ENCODE measurements around the gene ABHD2. TPM values are rescaled to one million over a fixed set of nuclear protein-coding genes. Genes with fewer than 3 reads are reported as not detected.
"Not testable (repeated sequence)": the region's sequence is repeated elsewhere in the genome, so short reads cannot be mapped to it uniquely, and the experiment has no call there.

Gene ABHD2
- total RNA-seq, 1 donor from 2014 or later = 53.1 TPM

GRCh38 chr15:89116404-89116803 is 28.1 kb downstream of the ABHD2 start:
- no peak overlapping the region for H3K4me3 Mint-ChIP-seq (ENCODE audit: low read depth)
- peaks cover 58% of the 10 kb centered on the region for H3K4me1 Mint-ChIP-seq (ENCODE audit: low read depth)
- TF ChIP-seq, protein P1, sequence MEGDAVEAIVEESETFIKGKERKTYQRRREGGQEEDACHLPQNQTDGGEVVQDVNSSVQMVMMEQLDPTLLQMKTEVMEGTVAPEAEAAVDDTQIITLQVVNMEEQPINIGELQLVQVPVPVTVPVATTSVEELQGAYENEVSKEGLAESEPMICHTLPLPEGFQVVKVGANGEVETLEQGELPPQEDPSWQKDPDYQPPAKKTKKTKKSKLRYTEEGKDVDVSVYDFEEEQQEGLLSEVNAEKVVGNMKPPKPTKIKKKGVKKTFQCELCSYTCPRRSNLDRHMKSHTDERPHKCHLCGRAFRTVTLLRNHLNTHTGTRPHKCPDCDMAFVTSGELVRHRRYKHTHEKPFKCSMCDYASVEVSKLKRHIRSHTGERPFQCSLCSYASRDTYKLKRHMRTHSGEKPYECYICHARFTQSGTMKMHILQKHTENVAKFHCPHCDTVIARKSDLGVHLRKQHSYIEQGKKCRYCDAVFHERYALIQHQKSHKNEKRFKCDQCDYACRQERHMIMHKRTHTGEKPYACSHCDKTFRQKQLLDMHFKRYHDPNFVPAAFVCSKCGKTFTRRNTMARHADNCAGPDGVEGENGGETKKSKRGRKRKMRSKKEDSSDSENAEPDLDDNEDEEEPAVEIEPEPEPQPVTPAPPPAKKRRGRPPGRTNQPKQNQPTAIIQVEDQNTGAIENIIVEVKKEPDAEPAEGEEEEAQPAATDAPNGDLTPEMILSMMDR (IDR thresholded peaks at IDR 0.05; ENCODE audit: unreplicated experiment) = no peak
- H3K27ac Mint-ChIP-seq = peak overlapping the region; percentile 95
- H3K36me3 Mint-ChIP-seq (ENCODE audit: insufficient read depth) = peaks cover 16% of the 10 kb centered on the region
- DNase-seq (ENCODE audit: low spot score, unreplicated experiment) = no peak
- no peaks in the 10 kb centered on the region for H3K27me3 Mint-ChIP-seq
- H3K9me3 Mint-ChIP-seq (ENCODE audit: low read depth) = no peaks in the 10 kb centered on the region

- Mint-ChIP-seq H3K36me3 (ENCODE audit: insufficient read depth) (peaks cover 16% of the 10 kb centered on the region), H3K9me3 (ENCODE audit: low read depth) (no peaks in the 10 kb centered on the region), H3K27ac (peak overlapping the region; percentile 38), H3K4me3 (ENCODE audit: low read depth) (no peak overlapping the region), H3K4me1 (ENCODE audit: low read depth) (peaks cover 58% of the 10 kb centered on the region), H3K27me3 (no peaks in the 10 kb centered on the region)
- TF ChIP-seq, protein P1 (IDR thresholded peaks at IDR 0.05; ENCODE audit: unreplicated experiment) = no peak
- no peak for DNase-seq (ENCODE audit: low spot score, unreplicated experiment)
These were observed 29.5 kb downstream of the ABHD2 start for GRCh38 chr15:89117790-89118189.

- H3K27ac Mint-ChIP-seq = peak overlapping the region; percentile 16
- no peaks in the 10 kb centered on the region for H3K27me3 Mint-ChIP-seq
- H3K36me3 Mint-ChIP-seq (ENCODE audit: insufficient read depth) = peaks cover 17% of the 10 kb centered on the region
- no peak for DNase-seq (ENCODE audit: low spot score, unreplicated experiment)
- no peak overlapping the region for H3K4me3 Mint-ChIP-seq (ENCODE audit: low read depth)
- no peaks in the 10 kb centered on the region for H3K9me3 Mint-ChIP-seq (ENCODE audit: low read depth)
- TF ChIP-seq, protein P1 (IDR thresholded peaks at IDR 0.05; ENCODE audit: unreplicated experiment) = no peak
- peaks cover 50% of the 10 kb centered on the region for H3K4me1 Mint-ChIP-seq (ENCODE audit: low read depth)
These were observed 30.3 kb downstream of the ABHD2 start for GRCh38 chr15:89118481-89118989.

DNA sequence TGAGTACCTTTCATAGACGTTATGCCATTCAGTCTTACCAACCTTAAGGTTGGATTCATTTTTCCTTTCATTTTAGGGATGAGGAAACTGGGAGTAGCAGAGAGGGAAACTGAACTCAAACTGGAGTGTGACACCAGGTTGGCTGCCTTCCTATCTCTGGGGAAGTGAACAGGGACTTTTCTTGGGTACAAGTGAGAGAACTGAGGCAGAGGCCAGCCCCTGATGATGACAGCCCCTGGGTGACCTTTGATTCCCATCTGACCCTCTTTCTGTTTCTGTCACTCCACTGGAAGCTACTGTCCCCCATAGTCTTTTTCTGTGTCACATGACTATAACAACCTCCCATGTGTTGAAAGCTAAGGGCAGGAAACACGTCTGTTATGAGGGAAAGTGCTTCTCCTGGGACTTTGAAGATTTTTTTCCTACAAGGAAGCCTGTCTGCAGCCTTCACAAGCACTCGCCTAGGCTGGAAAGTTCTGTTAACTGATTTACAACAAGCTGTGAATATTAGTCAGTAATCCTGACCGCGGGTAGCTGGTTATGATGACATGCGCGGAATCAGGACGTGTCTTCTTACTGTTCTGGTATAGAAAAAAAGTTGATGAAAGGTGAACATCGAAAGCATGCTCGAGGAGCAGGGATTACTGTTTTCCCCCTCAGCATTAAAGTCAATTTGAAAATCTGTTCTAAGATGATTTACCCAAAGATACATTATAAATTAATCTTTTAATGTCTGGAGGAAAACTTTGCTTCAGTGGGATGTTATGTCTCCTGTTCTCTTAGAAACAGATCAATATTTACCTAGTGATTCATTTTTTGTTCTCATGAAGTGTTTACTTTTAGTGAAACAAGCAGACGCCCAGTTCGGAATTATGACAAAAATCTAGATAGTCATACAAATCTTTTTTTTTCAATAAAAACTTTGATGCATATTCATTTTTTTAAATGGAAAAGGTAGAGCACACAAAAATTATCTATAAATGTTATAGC is 31.5 kb downstream of the ABHD2 start:
- Mint-ChIP-seq H3K9me3 (ENCODE audit: low read depth) (no peaks in the 10 kb centered on the region), H3K36me3 (ENCODE audit: insufficient read depth) (peaks cover 17% of the 10 kb centered on the region), H3K27me3 (no peaks in the 10 kb centered on the region), H3K4me3 (ENCODE audit: low read depth) (no peak overlapping the region), H3K4me1 (ENCODE audit: low read depth) (peaks cover 45% of the 10 kb centered on the region), H3K27ac (no peak overlapping the region)
- TF ChIP-seq, protein P1 (IDR thresholded peaks at IDR 0.05; ENCODE audit: unreplicated experiment) = no peak
- DNase-seq (ENCODE audit: low spot score, unreplicated experiment) = no peak

GRCh38 chr15:89120479-89121000 is 32.3 kb downstream of the ABHD2 start:
- H3K27ac Mint-ChIP-seq = peak overlapping the region; percentile 17
- not testable (repeated sequence) for H3K4me3 Mint-ChIP-seq (ENCODE audit: low read depth); DNase-seq (ENCODE audit: low spot score, unreplicated experiment); H3K27me3 Mint-ChIP-seq; H3K9me3 Mint-ChIP-seq (ENCODE audit: low read depth)
- peaks cover 43% of the 10 kb centered on the region for H3K4me1 Mint-ChIP-seq (ENCODE audit: low read depth)
- peaks cover 17% of the 10 kb centered on the region for H3K36me3 Mint-ChIP-seq (ENCODE audit: insufficient read depth)

Measured in progenitor cell of endocrine pancreas (in vitro differentiated cells).